Glutamatergic neuron (in vitro differentiated cells): ENCODE results near the gene MRM1. TPM values are rescaled to one million over a fixed set of nuclear protein-coding genes. Genes with fewer than 3 reads are reported as not detected.

Experiments
- DNase-seq: peaks from one replicate; pipeline ENCODE4 v3.0.0; 2022
- H3K27ac Mint-ChIP-seq: one replicate; pipeline ENCODE4 v1.8.0; 2020; ENCODE audit warnings: mild to moderate bottlenecking, mixed read lengths, inconsistent platforms; ENCODE audit not compliant: unreplicated experiment
- H3K27me3 Mint-ChIP-seq: one replicate; pipeline ENCODE4 v1.8.0; 2020; ENCODE audit warnings: mild to moderate bottlenecking, moderate library complexity, mixed read lengths, inconsistent platforms; ENCODE audit not compliant: unreplicated experiment
- H3K36me3 Mint-ChIP-seq: one replicate; pipeline ENCODE4 v1.8.0; 2020; ENCODE audit warnings: mild to moderate bottlenecking, mixed read lengths, inconsistent platforms; ENCODE audit not compliant: unreplicated experiment
- H3K4me1 Mint-ChIP-seq: one replicate; pipeline ENCODE4 v1.8.0; 2020; ENCODE audit warnings: mild to moderate bottlenecking, low read depth, mixed read lengths, inconsistent platforms; ENCODE audit not compliant: unreplicated experiment
- H3K4me3 Mint-ChIP-seq: one replicate; pipeline ENCODE4 v1.8.0; 2020; ENCODE audit warnings: mild to moderate bottlenecking, mixed read lengths, inconsistent platforms; ENCODE audit not compliant: unreplicated experiment
- H3K9me3 Mint-ChIP-seq: one replicate; pipeline ENCODE4 v1.8.0; 2020; ENCODE audit warnings: mild to moderate bottlenecking, moderate library complexity, mixed read lengths, inconsistent platforms; ENCODE audit not compliant: unreplicated experiment
- CTCF ChIP-seq: fragments of 200-600 bp; sonication (generic); IDR thresholded peaks from one replicate; pipeline ENCODE4 v1.5.0; 2021; ENCODE audit not compliant: partially characterized antibody, unreplicated experiment
- total RNA-seq: library from RNA; stranded (reverse); fragmentation: NEBNext Ultra II Directional; extraction: Animal tissue kit (Norgen Biotek cat#: 25700); gene quantifications from one replicate; pipeline ENCODE4 v1.2.1, GENCODE V29; 2021; ENCODE audit not compliant: unreplicated experiment

MRM1 gene
- total RNA-seq, 1 donor from 2014 or later: 2.3 TPM

GRCh38 chr17:36612323-36612722 lies 10.9 kb downstream of the MRM1 start:
- no peak overlapping the region for H3K27ac Mint-ChIP-seq
- no peaks in the 10 kb centered on the region for H3K36me3 Mint-ChIP-seq
- peaks cover 3% of the 10 kb centered on the region for H3K9me3 Mint-ChIP-seq
- no peak for DNase-seq
- peaks cover 6% of the 10 kb centered on the region for H3K4me1 Mint-ChIP-seq
- no peak overlapping the region for H3K4me3 Mint-ChIP-seq
- TF ChIP-seq CTCF: no peak
- peaks cover 7% of the 10 kb centered on the region for H3K27me3 Mint-ChIP-seq

DNA sequence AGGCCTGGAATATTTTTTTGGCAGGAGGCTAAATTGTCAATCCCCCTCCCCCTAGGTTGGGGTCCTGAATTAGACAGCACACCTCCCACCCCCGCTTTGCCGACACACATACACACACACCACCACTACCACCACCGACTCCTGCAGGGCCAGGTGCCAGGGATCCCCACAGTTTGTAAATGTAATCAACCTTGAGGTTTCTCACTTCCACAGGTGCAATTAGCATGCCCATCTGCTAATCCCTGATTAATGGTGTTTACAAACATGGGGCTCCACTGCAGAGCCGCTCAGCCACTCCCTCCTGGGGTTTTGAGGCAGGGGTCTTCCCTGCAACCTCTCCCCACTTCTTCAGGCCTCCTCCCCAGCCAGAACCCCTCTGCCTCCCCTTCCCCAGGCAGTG lies 11.8 kb downstream of the MRM1 start:
- H3K4me3 Mint-ChIP-seq: no peak overlapping the region
- DNase-seq: no peak
- no peak overlapping the region for H3K27ac Mint-ChIP-seq

DNA sequence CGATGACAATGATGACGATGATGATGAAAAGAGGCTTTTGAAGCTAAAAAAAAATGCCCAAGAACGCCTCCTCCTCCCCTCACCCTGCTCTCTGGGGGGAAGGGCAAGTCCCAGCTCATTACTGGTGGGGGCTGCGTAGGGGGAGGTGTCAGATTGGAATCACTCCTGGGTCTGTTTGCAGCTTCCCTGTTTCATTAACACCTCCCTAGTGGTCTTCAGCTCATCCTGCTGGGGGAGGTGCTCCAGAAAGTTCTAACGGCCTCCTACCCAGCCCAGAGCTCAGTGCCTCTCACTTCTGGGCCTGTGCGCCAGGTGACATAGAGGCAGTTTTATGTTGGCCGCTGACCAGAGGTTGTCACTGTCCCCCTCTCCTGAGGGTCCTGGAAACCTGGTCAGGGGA lies 12.7 kb downstream of the MRM1 start:
- H3K4me3 Mint-ChIP-seq: no peak overlapping the region

More for the DNA sequence above, 11.8 kb downstream of the MRM1 start:
- H3K4me1 Mint-ChIP-seq: peaks cover 3% of the 10 kb centered on the region
- peaks cover 3% of the 10 kb centered on the region for H3K9me3 Mint-ChIP-seq
- H3K36me3 Mint-ChIP-seq: no peaks in the 10 kb centered on the region
- H3K27me3 Mint-ChIP-seq: peaks cover 7% of the 10 kb centered on the region
- TF ChIP-seq CTCF: no peak

DNA sequence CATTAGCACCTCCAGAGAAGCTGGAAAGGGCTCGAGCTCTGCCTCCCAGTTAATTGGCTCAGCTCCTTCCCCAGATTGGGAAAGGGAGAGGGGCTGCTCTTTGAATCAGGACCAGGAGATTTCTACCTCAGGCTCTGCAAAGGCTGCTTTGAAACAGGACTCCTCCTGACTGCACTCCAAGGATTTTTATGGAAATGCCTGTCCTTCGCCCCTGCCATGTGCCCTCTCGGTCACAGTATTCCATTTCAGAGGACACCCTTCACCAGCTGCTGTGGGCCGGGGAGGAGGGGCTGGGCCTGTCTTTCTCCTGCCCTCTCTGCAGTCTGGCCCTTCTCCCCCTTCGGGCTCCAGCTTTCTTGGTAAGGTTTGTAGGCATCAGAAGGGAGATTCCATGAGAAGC lies 13.6 kb downstream of the MRM1 start:
- H3K4me3 Mint-ChIP-seq: no peak overlapping the region
- peaks cover 3% of the 10 kb centered on the region for H3K9me3 Mint-ChIP-seq
- DNase-seq: no peak
- H3K36me3 Mint-ChIP-seq: no peaks in the 10 kb centered on the region
- peaks cover 7% of the 10 kb centered on the region for H3K27me3 Mint-ChIP-seq
- H3K27ac Mint-ChIP-seq: no peak overlapping the region
- no peak for TF ChIP-seq CTCF
- H3K4me1 Mint-ChIP-seq: peaks cover 3% of the 10 kb centered on the region

More for the DNA sequence above, 12.7 kb downstream of the MRM1 start:
- peaks cover 3% of the 10 kb centered on the region for H3K9me3 Mint-ChIP-seq
- no peaks in the 10 kb centered on the region for H3K36me3 Mint-ChIP-seq
- peaks cover 7% of the 10 kb centered on the region for H3K27me3 Mint-ChIP-seq
- DNase-seq: no peak
- TF ChIP-seq CTCF: no peak
- no peak overlapping the region for H3K27ac Mint-ChIP-seq
- peaks cover 3% of the 10 kb centered on the region for H3K4me1 Mint-ChIP-seq

DNA sequence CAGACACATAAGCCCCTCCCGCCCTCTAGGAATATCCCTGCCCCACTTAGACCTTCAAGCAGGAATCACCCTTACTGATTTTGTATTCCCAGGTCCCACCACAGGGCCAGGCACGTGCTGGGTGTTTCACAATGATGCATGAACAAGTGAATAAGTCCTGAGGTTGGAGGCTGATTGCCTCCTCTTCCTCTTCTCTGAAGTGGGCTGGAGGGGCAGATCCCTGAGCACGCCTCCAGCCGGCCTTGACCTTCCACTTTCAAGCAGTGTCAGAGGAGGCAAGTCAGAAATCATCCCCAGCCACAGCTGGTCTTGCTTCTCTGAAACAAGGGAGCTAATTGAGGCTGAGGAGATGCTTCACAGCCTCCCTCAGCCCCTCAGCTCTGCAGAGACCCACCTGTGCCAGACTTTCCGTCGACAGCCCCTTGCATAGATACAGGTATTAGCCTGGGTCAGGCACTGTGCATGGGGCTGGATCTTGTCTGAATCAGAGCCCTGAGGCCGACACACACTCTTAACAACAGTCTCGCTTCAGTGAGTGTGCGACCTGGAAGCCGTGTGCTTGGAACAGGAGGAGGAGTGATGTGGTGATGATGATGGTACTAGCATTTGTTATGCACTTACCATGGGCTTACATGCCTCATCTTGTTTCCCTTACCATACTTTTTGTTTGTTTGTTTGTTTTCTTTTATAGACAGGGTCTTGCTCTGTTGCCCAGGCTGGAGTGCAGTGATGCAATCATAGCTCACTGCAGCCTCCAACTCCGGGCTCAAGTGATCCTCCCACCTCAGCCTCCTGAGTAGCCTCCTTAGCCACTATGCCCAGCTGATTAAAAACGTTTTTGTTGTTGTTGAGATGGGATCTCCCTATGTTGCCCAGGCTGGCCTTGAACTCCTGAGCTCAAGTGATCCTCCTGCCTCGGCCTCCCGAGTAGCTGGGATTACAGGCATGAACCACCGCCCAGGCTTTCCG lies 15.0 kb downstream of the MRM1 start:
- no peak for DNase-seq
- Mint-ChIP-seq H3K4me3 (no peak overlapping the region), H3K4me1 (peaks cover 3% of the 10 kb centered on the region), H3K36me3 (no peaks in the 10 kb centered on the region), H3K27ac (no peak overlapping the region), H3K9me3 (peaks cover 3% of the 10 kb centered on the region), H3K27me3 (peaks cover 7% of the 10 kb centered on the region)
- TF ChIP-seq CTCF: no peak
